GM13976 (cell line): ENCODE data around the gene GLO1.

ENCODE experiments used
- DNase-seq: peaks from one replicate; pipeline ENCODE4 v3.0.0; 2012; ENCODE audit warnings: low spot score
- in situ Hi-C: fragments of 300-500 bp; cut with MboI; formaldehyde crosslinking; loops from one replicate; pipeline ENCODE4 v1.12.0; 2022; ENCODE audit warnings: low sequenced_read_pairs, mixed read lengths, inconsistent platforms; ENCODE audit not compliant: unreplicated experiment
- TF ChIP-seq, protein P1 (sequence below): IDR thresholded peaks from 2 replicates; pipeline ENCODE4 v1.5.1; 2012; ENCODE audit warnings: borderline replicate concordance, mild to moderate bottlenecking; ENCODE audit not compliant: insufficient read depth; ENCODE audit errors: extremely low read depth, missing control alignments, control extremely low read depth

The GLO1 gene

DNA sequence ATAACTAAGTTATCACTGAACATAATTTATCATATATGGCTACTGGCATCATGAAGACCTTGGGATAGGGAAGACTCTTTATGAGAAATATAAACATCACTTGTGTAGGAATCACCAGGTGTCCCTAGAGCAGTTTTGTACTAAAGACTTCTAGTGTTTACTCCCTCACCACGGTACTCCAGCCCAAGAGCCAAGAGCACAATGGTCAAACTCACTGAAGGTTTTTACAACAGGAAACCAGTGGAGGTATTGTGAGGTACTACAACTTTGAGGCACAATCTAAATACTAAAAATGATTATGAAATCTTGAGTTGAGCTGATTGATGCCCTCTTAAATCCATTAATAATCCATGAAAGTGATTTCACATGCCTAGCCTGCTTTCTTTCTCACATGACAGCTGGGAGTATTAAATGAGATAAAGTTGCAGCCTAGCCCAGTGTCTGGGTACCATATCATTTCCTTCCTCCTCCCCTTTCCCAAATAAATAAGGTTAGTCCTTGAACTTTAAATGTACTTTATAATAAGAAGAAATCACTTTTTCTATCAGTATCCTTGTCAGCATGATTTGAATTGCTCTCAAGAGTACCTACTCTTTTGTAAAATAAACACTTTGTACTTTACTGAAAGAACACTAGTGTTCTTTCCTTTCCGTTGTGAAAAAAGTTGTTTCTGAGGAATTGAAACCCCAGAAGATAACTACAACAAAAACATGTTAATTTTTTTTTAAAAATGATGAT lies 26.5 kb downstream of the GLO1 start:
- in situ Hi-C loops: no loop called here
- TF ChIP-seq, protein P1, sequence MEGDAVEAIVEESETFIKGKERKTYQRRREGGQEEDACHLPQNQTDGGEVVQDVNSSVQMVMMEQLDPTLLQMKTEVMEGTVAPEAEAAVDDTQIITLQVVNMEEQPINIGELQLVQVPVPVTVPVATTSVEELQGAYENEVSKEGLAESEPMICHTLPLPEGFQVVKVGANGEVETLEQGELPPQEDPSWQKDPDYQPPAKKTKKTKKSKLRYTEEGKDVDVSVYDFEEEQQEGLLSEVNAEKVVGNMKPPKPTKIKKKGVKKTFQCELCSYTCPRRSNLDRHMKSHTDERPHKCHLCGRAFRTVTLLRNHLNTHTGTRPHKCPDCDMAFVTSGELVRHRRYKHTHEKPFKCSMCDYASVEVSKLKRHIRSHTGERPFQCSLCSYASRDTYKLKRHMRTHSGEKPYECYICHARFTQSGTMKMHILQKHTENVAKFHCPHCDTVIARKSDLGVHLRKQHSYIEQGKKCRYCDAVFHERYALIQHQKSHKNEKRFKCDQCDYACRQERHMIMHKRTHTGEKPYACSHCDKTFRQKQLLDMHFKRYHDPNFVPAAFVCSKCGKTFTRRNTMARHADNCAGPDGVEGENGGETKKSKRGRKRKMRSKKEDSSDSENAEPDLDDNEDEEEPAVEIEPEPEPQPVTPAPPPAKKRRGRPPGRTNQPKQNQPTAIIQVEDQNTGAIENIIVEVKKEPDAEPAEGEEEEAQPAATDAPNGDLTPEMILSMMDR: no peak
- no peak for DNase-seq

DNA sequence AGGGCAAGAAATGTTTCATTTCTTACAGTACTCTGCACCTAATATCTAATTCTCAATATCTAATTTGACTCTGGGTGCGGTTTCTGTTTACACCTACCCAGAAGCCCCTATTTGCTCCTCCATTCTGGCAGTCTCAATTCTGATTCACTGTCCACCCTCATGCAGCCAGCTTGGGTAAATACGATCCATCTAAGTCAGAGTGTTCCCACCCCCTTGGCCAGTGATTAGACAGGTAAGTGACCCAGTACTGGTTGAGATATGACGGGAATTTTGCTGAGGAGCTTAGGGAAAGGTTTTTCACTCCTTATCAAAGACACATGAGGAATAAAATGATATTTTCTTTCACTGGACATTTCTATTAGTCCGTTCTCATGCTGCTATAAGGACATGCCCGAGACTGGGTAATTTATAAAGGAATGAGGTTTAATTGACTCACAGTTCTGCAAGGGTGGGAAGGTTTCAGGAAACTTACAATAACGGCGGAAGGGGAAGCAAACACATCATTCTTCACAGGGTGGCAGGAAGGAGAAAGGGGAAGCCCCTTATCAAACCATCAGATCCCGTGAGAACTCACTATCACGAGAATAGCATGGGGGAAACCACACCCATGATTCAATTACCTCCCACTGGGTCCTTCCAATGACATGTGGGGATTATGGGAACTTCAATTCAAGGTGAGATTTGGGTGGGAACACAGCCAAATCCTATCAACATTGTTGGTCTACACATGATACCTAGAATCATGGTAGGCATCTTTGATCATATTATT lies 29.4 kb downstream of the GLO1 start:
- TF ChIP-seq, protein P1: no peak
- in situ Hi-C loops: loop anchor here (25.0 kb wide), 1 partner anchor 961 kb away; no protein-coding TSS in a partner anchor
- no peak for DNase-seq

DNA sequence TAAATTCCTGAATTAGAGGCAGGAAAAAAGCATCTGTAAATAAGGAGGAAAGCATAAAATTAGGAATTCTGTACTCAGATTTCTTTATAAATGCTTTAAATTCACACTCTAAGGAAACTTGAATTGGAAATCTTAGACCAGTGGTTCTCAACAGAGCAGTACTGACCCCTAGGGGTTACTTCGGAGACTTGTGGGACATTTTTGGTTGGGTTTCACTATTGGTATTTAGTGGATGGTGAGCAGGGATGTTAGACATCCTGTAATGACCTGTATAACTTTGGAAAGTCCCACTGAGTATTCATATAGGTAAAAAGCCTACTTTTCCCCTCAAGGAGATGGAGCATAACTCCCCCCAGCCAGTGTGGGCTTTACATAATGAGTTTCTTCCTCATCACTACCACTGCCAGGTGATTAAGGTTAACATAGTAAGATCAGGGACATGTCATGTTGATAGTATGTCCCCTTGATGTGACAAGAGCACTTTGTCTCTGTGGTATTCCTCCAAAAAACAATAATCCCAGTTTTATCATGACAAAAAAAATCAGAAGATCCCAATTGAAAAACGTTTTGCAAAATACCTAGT lies 31.0 kb downstream of the GLO1 start:
- TF ChIP-seq, protein P1: peak; percentile 58
- DNase-seq: peak; percentile 75
- in situ Hi-C loops: loop anchor here (25.0 kb wide), 1 partner anchor 960 kb away; no protein-coding TSS in a partner anchor

GRCh38 chr6:38658418-38659167 lies 44.4 kb downstream of the GLO1 start:
- TF ChIP-seq, protein P1: no peak
- in situ Hi-C loops: loop anchor here (25.0 kb wide), 1 partner anchor 946 kb away; no protein-coding TSS in a partner anchor
- no peak for DNase-seq

- TF ChIP-seq, protein P1: no peak
- in situ Hi-C loops: loop anchor here (25.0 kb wide), 1 partner anchor 945 kb away; no protein-coding TSS in a partner anchor
- DNase-seq: peak; percentile 31
Observed at GRCh38 chr6:38656896-38657295, 46.0 kb downstream of the GLO1 start.

GRCh38 chr6:38654263-38654662 lies 48.7 kb downstream of the GLO1 start:
- DNase-seq: no peak
- in situ Hi-C loops: loop anchor here (25.0 kb wide), 1 partner anchor 942 kb away; no protein-coding TSS in a partner anchor
- TF ChIP-seq, protein P1: no peak
